ENCODE results near the gene HPS1.

DNA sequence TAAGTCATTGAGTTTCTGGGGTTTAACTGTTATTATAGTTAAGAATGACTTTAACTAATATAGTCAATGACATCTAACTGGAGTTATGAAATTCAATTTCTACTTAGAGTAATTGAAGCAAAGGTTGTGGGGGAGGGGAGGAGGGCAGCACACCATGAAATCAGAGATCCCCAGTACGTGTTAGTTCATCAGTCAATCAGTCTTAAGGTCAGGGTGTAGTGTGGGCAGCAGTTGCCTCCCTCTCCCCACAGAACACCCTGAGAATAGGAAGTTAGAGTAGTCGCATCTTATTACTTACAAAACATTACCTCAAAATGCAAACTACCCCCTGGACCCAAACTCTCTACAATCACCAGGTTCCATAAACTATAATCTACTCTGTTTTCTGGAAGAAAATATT is 7.0 kb upstream of the HPS1 start:
- TF ChIP-seq NR2C2 (IDR thresholded peaks at IDR 0.05; ENCODE audit: borderline replicate concordance, control insufficient read depth, insufficient read length, low read depth) (no peak), TCF12 (IDR thresholded peaks at IDR 0.05; ENCODE audit: low read depth, low read length) (no peak), CEBPB (IDR thresholded peaks at IDR 0.05; ENCODE audit: borderline replicate concordance in 1 of 2, low read depth in 2 of 2, low read length in 2 of 2) (no peak), CTCF (IDR thresholded peaks at IDR 0.05 in 2 of 3, conservative IDR thresholded peaks at IDR 0.05 in 1 of 3; ENCODE audit: control insufficient read depth in 2 of 3, extremely low read depth in 1 of 3, insufficient read depth in 1 of 3, low read depth in 3 of 3, low read length in 3 of 3) (no peak), EP300 (IDR thresholded peaks at IDR 0.05; ENCODE audit: borderline replicate concordance in 1 of 2, control insufficient read depth in 1 of 2, low read depth in 2 of 2, low read length in 2 of 2) (no peak)
